ENCODE measurements around the gene BTBD16.

BTBD16 gene

DNA sequence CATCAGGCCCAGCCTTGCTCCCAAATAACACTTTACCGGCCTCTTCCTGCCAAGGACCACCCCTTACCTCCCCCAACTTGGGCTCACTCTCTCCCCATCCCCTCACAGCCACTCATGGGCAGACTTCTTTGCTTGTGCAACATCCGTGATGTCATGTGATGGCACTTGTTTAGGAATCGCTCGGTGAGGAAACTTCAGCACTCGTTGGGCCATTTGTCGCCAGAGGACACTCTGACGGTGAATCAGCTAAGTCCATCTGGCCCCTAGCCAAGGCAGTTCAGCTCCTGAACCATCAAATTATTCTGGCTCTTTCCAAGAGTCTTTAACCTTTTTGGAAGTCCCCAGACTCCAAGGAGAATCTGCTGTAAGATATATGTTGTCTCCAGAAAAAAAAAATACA, 19.2 kb downstream of the BTBD16 start:
- Histone ChIP-seq H3K36me3 (ENCODE audit: control insufficient read depth, insufficient read depth, low read length) (no peaks in the 10 kb centered on the region), H3K4me1 (no peaks in the 10 kb centered on the region), H3K9ac (no peak overlapping the region), H3K79me2 (no peaks in the 10 kb centered on the region), H3K9me3 (ENCODE audit: control insufficient read depth, low read length) (no peaks in the 10 kb centered on the region), H3K27me3 (ENCODE audit: control insufficient read depth, insufficient read depth, low read length) (no peaks in the 10 kb centered on the region), H3K4me3 (ENCODE audit: low read depth, low read length) (no peak overlapping the region), H2AFZ (no peak overlapping the region), H3K27ac (no peak overlapping the region), H3K4me2 (ENCODE audit: low read length) (no peak overlapping the region)
- TF ChIP-seq, protein P1, sequence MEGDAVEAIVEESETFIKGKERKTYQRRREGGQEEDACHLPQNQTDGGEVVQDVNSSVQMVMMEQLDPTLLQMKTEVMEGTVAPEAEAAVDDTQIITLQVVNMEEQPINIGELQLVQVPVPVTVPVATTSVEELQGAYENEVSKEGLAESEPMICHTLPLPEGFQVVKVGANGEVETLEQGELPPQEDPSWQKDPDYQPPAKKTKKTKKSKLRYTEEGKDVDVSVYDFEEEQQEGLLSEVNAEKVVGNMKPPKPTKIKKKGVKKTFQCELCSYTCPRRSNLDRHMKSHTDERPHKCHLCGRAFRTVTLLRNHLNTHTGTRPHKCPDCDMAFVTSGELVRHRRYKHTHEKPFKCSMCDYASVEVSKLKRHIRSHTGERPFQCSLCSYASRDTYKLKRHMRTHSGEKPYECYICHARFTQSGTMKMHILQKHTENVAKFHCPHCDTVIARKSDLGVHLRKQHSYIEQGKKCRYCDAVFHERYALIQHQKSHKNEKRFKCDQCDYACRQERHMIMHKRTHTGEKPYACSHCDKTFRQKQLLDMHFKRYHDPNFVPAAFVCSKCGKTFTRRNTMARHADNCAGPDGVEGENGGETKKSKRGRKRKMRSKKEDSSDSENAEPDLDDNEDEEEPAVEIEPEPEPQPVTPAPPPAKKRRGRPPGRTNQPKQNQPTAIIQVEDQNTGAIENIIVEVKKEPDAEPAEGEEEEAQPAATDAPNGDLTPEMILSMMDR (IDR thresholded peaks at IDR 0.05), result no peak

GRCh38 chr10:122290833-122291532, 19.9 kb downstream of the BTBD16 start:
- Histone ChIP-seq H3K9me3 (ENCODE audit: control insufficient read depth, low read length) (no peaks in the 10 kb centered on the region), H3K36me3 (ENCODE audit: control insufficient read depth, insufficient read depth, low read length) (no peaks in the 10 kb centered on the region), H3K9ac (no peak overlapping the region), H3K4me2 (ENCODE audit: low read length) (no peak overlapping the region), H3K79me2 (no peaks in the 10 kb centered on the region), H3K4me3 (ENCODE audit: low read depth, low read length) (no peak overlapping the region), H3K27ac (no peak overlapping the region), H3K27me3 (ENCODE audit: control insufficient read depth, insufficient read depth, low read length) (no peaks in the 10 kb centered on the region), H2AFZ (no peak overlapping the region), H3K4me1 (no peaks in the 10 kb centered on the region)
- TF ChIP-seq, protein P1 (IDR thresholded peaks at IDR 0.05), result no peak

- TF ChIP-seq, protein P1 (IDR thresholded peaks at IDR 0.05), result no peak
- H3K36me3 ChIP-seq (ENCODE audit: control insufficient read depth, insufficient read depth, low read length), result no peaks in the 10 kb centered on the region
- H3K9ac ChIP-seq, result no peak overlapping the region
- no peaks in the 10 kb centered on the region for H3K79me2 ChIP-seq
- no peak overlapping the region for H3K4me2 ChIP-seq (ENCODE audit: low read length)
- no peak overlapping the region for H3K4me3 ChIP-seq (ENCODE audit: low read depth, low read length)
- H3K9me3 ChIP-seq (ENCODE audit: control insufficient read depth, low read length), result no peaks in the 10 kb centered on the region
- H3K27me3 ChIP-seq (ENCODE audit: control insufficient read depth, insufficient read depth, low read length), result no peaks in the 10 kb centered on the region
- no peak overlapping the region for H3K27ac ChIP-seq
- H3K4me1 ChIP-seq, result no peaks in the 10 kb centered on the region
- no peak overlapping the region for H2AFZ ChIP-seq
Measured at GRCh38 chr10:122291739-122292138, 20.6 kb downstream of the BTBD16 start.

GRCh38 chr10:122292376-122292775, 21.3 kb downstream of the BTBD16 start:
- H2AFZ ChIP-seq, result no peak overlapping the region
- H3K4me3 ChIP-seq (ENCODE audit: low read depth, low read length), result no peak overlapping the region
- TF ChIP-seq, protein P1 (IDR thresholded peaks at IDR 0.05), result no peak
- no peaks in the 10 kb centered on the region for H3K27me3 ChIP-seq (ENCODE audit: control insufficient read depth, insufficient read depth, low read length)
- no peak overlapping the region for H3K27ac ChIP-seq
- no peaks in the 10 kb centered on the region for H3K4me1 ChIP-seq
- no peak overlapping the region for H3K9ac ChIP-seq
- no peak overlapping the region for H3K4me2 ChIP-seq (ENCODE audit: low read length)
- H3K9me3 ChIP-seq (ENCODE audit: control insufficient read depth, low read length), result no peaks in the 10 kb centered on the region
- H3K36me3 ChIP-seq (ENCODE audit: control insufficient read depth, insufficient read depth, low read length), result no peaks in the 10 kb centered on the region
- no peaks in the 10 kb centered on the region for H3K79me2 ChIP-seq

Data from parathyroid adenoma (tissue), 2 donors.